ENCODE measurements around the gene TBC1D14. TPM values are rescaled to one million over a fixed set of nuclear protein-coding genes. Genes with fewer than 3 reads are reported as not detected.

Gene TBC1D14
- total RNA-seq, 1 experiment from 2014 or later = 36.3 TPM

GRCh38 chr4:6991771-6992557, 82.3 kb downstream of the TBC1D14 start:
- Histone ChIP-seq H3K27ac (ENCODE audit: low read length) (no peak overlapping the region), H3K36me3 (ENCODE audit: control insufficient read depth, insufficient read depth, low read length) (peaks cover 11% of the 10 kb centered on the region), H3K27me3 (ENCODE audit: control insufficient read depth, insufficient read depth, low read length) (no peaks in the 10 kb centered on the region), H3K4me3 (ENCODE audit: low read depth in 2 of 2, low read length in 2 of 2) (no peak overlapping the region), H3K9me3 (ENCODE audit: control insufficient read depth, insufficient read depth, low read depth, low read length) (no peaks in the 10 kb centered on the region), H3K4me1 (ENCODE audit: control insufficient read depth, insufficient read depth, low read length) (peaks cover 22% of the 10 kb centered on the region)
- no TSS peak for BruUV-seq (replicated peaks)
- ChIA-PET POLR2A (no interaction called here), CTCF (no interaction called here)
- DNase-seq (ENCODE audit: low read depth, low spot score) (no peak), ATAC-seq (no peak)
- TF ChIP-seq REST (IDR thresholded peaks at IDR 0.05; ENCODE audit: insufficient read depth in 1 of 2, low read depth in 2 of 2, low read length in 1 of 2) = no peak
- intact Hi-C loops (cut with micrococcal nuclease; ENCODE audit: unreplicated experiment) (no loop called here), in situ Hi-C loops (cut with HindIII; ENCODE audit: low pct_unique_long_range_greater_than_20kb, low sequenced_read_pairs) (no loop called here)

GRCh38 chr4:6992728-6993677, 83.4 kb downstream of the TBC1D14 start:
- no peak for ATAC-seq

More at GRCh38 chr4:6992728-6993677, 83.4 kb downstream of the TBC1D14 start:
- no peak overlapping the region for H3K27ac ChIP-seq (ENCODE audit: low read length)
- no peak for TF ChIP-seq CTCF (IDR thresholded peaks at IDR 0.05)
- TF ChIP-seq TCF7L2 (IDR thresholded peaks at IDR 0.05; ENCODE audit: low read depth, low read length) = no peak
- no peak for TF ChIP-seq REST (IDR thresholded peaks at IDR 0.05; ENCODE audit: insufficient read depth in 1 of 2, low read depth in 2 of 2, low read length in 1 of 2)
- TF ChIP-seq SIN3A (IDR thresholded peaks at IDR 0.05; ENCODE audit: borderline replicate concordance, insufficient read depth, low read depth, low read length) = no peak
- no peak for TF ChIP-seq POLR2AphosphoS5 (IDR thresholded peaks at IDR 0.05; ENCODE audit: low read depth, low read length)
- intact Hi-C loops (cut with micrococcal nuclease; ENCODE audit: unreplicated experiment) = no loop called here
- in situ Hi-C loops (cut with HindIII; ENCODE audit: low pct_unique_long_range_greater_than_20kb, low sequenced_read_pairs) = no loop called here
- no peak overlapping the region for H3K4me3 ChIP-seq (ENCODE audit: low read depth in 2 of 2, low read length in 2 of 2)
- H3K36me3 ChIP-seq (ENCODE audit: control insufficient read depth, insufficient read depth, low read length) = peaks cover 8% of the 10 kb centered on the region; the same call in 1 of the 2 replicates
- ChIA-PET CTCF (no interaction called here), POLR2A (no interaction called here)
- no peaks in the 10 kb centered on the region for H3K27me3 ChIP-seq (ENCODE audit: control insufficient read depth, insufficient read depth, low read length)
- no TSS peak for BruUV-seq (replicated peaks)
- H3K9me3 ChIP-seq (ENCODE audit: control insufficient read depth, insufficient read depth, low read depth, low read length) = no peaks in the 10 kb centered on the region
- H3K4me1 ChIP-seq (ENCODE audit: control insufficient read depth, insufficient read depth, low read length) = peaks cover 19% of the 10 kb centered on the region
- DNase-seq (ENCODE audit: low read depth, low spot score) = no peak
